Measurements from ENCODE around the gene TMA16.

TMA16 gene

DNA sequence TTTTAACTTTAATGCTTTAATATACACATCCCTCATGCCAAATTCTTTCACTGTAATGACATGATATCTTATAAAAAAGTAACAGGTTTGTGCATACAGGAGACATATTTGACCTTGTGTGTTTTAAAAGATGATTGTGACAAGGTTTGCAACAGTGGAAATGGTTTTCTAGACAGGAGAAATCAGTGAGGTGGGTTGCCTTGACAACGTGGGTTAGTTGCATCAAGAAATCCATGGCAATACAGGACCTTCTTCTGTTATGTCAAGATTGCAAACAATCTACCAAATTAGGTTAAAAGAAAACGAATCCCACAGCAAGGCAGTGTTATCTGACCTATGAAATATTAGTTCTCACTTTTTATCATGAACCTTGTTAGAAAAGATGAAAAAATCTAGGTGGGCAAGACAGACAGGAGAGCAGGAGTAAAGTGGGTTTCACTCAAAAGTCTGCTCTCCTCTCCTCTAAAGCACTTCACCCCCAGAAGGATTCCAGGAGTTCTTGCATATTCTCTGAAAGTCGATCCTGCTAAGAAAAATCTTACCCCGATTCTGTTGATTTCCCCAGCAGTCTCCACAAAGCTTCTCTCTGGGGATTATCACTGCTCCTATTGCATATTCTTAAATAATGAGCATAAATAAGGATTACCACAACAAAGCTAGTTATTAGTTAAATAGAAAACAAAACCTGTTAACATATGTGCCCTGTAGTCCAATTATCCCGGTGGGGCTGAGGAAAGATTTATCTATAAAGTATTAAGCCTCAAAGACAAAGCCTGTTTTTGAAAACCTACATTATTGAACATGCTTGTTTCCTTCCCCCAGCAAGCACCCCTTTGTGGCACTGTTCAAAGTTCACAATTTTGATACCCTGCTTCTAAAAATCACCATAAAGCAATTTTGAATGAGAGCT is 71.0 kb downstream of the TMA16 start:
- DNase-seq, result no peak

GRCh38 chr4:163566257-163566796 is 71.8 kb downstream of the TMA16 start:
- no peak for DNase-seq

DNA sequence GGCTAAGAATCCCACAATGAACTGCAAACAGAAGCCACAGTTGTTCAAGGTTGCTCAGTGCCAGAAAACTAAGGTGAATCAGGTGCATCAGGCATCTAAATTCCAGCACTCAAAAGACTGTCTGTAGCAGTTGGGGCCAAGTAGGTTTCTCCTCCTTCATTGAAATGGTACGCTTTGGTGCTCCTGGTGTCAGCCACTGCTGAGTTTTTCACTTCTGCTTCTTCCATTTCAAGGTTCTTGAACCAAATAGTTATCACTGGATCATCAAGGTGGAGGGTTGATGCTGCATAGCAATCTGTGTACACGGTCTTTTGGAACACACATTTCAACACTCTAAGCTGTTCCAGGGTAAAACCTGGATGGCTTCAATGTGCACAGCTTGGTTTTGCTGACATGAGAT is 74.4 kb downstream of the TMA16 start:
- DNase-seq, result no peak
